ENCODE results near the gene KCNQ1OT1.

The KCNQ1OT1 gene

DNA sequence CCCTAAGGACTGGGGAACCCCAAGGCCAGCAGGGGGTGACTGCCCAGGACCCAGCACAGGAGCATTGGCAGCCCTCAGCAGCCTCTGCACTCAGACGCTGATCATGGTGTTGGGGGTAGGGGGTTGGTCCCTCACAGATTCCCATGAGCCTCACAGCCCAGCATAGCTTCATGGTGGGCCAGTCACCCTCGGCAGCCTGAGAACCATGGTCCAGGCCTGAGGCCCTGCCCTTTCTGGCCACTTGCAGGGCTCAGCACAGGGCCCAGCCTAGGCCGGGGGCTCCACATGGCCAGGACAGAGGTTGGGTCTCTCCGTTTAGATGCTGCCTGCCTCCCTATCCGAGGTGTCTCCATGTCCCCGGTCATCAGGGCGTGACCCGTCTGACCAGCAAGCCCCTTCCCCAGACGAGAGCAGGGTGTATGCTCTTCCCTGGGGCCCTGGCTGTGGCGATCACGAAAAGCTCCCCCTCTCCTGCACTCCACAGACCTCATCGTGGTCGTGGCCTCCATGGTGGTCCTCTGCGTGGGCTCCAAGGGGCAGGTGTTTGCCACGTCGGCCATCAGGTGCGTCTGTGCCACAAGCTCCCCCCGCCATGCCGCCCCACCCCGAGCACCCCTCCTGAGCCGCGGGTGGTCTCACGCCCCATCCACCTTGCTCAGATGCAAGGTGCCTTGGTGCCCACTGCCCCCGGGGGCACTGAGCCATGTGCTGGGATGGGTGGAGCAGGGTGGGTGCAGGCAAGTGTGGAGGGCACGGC lies 128.8 kb downstream of the KCNQ1OT1 start:
- ChIA-PET CTCF (no interaction called here), POLR2A (no interaction called here)
- TF ChIP-seq CTCF (IDR thresholded peaks at IDR 0.05; ENCODE audit: control extremely low read depth, extremely low read depth, low read depth, missing control alignments), result no peak

DNA sequence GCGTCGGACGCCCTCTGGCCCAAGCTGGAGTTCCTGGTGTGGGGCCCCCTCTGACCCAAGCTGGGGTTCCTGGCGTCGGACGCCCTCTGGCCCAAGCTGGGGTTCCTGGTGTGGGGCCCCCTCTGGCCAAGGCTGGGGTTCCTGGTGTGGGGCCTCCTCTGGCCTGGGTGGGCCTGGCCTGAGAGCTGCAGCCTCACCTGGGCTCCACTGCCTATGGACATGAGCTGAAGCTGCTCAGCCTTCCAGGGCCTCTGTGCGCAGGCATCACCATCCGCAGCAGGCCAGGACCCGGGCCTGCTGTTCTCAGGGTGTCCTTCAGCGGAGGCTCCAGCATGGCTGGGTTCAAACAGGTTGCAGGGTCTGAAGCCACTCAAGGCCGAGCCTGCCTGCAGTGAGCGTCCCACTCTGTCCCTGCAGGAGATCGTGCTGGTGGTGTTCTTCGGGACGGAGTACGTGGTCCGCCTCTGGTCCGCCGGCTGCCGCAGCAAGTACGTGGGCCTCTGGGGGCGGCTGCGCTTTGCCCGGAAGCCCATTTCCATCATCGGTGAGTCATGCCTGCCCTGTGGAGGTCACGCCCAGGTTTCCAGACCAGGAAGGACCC lies 129.5 kb downstream of the KCNQ1OT1 start:
- no peak for DNase-seq (ENCODE audit: extremely low spot score)
- TF ChIP-seq CTCF (IDR thresholded peaks at IDR 0.05; ENCODE audit: control extremely low read depth, extremely low read depth, low read depth, missing control alignments), result no peak
- CTCF ChIA-PET, result no interaction called here
- POLR2A ChIA-PET, result no interaction called here

More for the DNA sequence above, 128.8 kb downstream of the KCNQ1OT1 start:
- no peak for DNase-seq (ENCODE audit: extremely low spot score)

- no peak for TF ChIP-seq CTCF (IDR thresholded peaks at IDR 0.05; ENCODE audit: control extremely low read depth, extremely low read depth, low read depth, missing control alignments)
- ChIA-PET POLR2A (no interaction called here), CTCF (no interaction called here)
- no peak for DNase-seq (ENCODE audit: extremely low spot score)
These were observed 130.0 kb downstream of the KCNQ1OT1 start for GRCh38 chr11:2569731-2570210.

GRCh38 chr11:2569321-2569721 lies 130.5 kb downstream of the KCNQ1OT1 start:
- ChIA-PET CTCF (no interaction called here), POLR2A (no interaction called here)
- TF ChIP-seq CTCF (IDR thresholded peaks at IDR 0.05; ENCODE audit: control extremely low read depth, extremely low read depth, low read depth, missing control alignments), result no peak
- no peak for DNase-seq (ENCODE audit: extremely low spot score)

DNA sequence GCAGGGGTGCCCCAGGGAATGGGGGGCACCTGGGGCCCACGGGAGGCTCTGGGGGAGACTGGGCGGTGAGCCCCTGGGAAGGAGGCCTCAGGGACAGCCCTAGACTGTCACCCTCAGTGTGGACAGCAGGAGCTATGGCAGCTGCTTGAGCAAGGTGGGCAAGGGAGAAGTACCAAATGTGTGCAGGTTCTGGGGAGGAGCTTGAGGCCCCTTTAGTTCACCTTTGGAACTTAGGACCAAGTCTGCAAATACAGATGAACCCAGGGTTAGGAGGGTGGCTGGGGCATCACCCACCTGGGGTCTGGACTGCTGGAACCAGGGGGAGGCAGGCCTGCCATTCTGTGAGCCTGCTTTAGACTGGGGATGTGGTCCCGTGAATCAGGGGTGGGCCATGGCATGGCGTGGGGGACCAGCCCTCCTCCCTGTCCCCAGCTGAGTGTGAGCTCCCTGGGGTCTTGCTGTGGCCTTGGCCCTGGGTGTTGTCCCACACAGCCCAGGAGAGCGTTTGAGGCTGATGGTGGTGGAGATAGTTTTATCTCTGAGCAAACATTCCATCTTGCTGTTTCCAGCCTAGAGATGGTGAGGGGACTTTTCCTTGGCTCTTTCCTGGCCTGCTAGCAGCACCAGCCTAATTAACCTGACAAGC lies 132.6 kb downstream of the KCNQ1OT1 start:
- POLR2A ChIA-PET, result no interaction called here
- CTCF ChIA-PET, result interaction anchor here (1.0 to 1.2 kb wide), 3 partner anchors 34 to 321 kb away, joined by 3 read pairs; no protein-coding TSS in a partner anchor
- no peak for DNase-seq (ENCODE audit: extremely low spot score)
- no peak for TF ChIP-seq CTCF (IDR thresholded peaks at IDR 0.05; ENCODE audit: control extremely low read depth, extremely low read depth, low read depth, missing control alignments)

DNA sequence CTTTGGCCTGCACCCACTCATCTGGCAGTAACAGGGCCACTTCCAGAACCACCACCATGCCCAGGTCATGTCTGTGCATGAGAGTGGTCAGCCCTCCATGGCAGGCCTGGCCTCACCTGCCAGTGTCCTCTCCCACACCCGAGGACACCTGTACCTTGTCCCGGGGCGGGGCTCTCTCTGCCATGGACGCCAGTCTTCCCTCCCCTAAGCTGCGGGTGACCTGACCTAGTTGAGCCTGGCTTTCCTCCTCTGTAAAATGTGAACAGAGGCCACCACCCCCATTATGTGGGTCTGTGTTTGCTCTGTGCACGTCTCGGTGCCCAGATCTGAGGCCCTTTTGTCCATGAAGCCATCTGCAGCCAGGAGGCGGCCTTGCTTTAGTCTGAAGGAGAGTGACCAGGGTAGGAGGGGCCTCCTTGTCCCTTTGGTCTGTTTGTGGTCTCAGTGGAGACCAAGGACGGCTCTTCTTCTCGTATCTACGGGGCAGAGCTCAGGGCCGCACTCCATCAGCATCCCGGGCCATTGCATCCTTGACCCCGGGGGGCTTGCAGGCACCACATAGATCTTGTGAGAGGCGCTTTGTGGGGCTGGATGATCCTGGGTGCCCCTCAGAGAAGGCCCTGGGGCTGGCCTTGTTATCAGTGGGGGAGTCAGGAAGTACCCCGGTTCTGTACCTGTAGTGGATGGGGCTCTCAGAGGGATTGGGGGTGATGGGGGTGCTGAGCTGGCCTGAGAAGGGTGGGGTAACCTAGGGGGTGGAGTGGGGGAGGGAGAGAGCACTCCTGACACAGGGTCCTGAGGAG lies 133.4 kb downstream of the KCNQ1OT1 start:
- ChIA-PET POLR2A (no interaction called here), CTCF (interaction anchor here (1.0 kb wide), 2 partner anchors 33 to 321 kb away, joined by 3 read pairs; no protein-coding TSS in a partner anchor)
- DNase-seq (ENCODE audit: extremely low spot score), result no peak
- TF ChIP-seq CTCF (IDR thresholded peaks at IDR 0.05; ENCODE audit: control extremely low read depth, extremely low read depth, low read depth, missing control alignments), result no peak
